Activated naive CD4-positive, alpha-beta T cell treated with Interleukin-2 at 50 U/mL for 16 hours (primary cell): ENCODE measurements around the gene GSE1.

Experiments used
- DNase-seq: peaks from one replicate; pipeline ENCODE4 v3.0.0-alpha.2; 2020

Gene GSE1

GRCh38 chr16:85574672-85575475 lies 38.2 kb upstream of the GSE1 start:
- DNase-seq = no peak

- DNase-seq = no peak
These were observed 37.2 kb upstream of the GSE1 start for GRCh38 chr16:85575920-85576319.

GRCh38 chr16:85576944-85577343 lies 36.2 kb upstream of the GSE1 start:
- DNase-seq = no peak

DNA sequence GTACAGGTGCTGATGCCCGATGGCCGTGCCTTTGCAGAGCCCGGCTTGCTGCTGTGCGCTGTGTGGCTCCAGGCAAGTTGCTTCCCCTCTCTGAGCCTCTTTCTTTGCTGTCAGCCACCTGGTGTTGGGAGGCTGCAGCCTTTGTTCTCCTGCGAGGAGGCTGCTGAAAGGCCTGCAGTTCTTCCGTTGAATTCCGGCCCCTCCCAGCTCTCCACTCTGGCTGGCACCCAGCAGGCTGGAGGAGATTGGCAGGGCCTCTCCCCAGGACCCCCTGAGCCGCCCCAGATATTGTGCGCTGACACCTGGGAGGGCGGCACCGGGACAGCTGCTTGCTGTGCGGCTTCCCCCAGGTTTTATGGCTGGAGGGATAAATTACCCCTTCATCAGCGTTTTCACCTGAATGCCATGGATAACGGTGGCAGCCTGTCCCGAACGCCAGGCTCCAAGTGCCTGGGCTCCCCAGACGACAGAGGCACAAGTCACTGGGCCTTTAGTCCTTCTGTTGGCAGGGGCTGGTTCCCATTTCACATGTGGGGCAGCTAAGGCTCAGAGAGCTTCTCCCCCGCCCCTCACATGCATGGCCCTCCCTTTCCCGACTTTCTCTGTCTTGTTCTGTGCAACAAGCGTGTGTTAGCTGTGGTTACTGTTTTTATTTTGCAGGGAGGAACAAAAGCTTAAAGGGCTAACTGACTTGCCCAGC lies 35.1 kb upstream of the GSE1 start:
- no peak for DNase-seq

GRCh38 chr16:85578599-85578948 lies 34.5 kb upstream of the GSE1 start:
- DNase-seq = no peak

- DNase-seq = no peak
These were observed 33.9 kb upstream of the GSE1 start for GRCh38 chr16:85579191-85579590.

- DNase-seq = no peak
These were observed 33.1 kb upstream of the GSE1 start for GRCh38 chr16:85579923-85580580.

DNA sequence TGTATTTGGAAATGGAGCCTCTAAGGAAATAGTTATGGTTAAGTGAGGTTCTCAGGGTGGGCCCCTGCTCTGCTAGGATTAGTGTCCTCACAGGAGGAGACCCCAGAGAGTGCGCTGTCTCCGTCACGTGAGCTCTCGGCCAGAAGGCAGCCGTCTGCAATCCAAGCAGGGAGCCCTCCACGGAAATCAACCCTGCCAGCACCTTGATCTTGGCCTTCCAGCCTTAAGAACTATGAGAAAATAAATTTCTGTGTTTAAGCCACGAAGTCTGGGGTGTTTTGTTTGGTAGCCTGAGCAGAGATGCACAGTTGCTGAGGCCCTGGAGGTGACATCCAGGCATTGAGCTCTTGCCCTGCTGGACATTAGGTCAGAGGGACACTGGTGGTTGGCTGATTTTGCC lies 32.4 kb upstream of the GSE1 start:
- no peak for DNase-seq

- DNase-seq = no peak
These were observed 30.7 kb upstream of the GSE1 start for GRCh38 chr16:85582229-85582991.

GRCh38 chr16:85583491-85584181 lies 29.5 kb upstream of the GSE1 start:
- no peak for DNase-seq

DNA sequence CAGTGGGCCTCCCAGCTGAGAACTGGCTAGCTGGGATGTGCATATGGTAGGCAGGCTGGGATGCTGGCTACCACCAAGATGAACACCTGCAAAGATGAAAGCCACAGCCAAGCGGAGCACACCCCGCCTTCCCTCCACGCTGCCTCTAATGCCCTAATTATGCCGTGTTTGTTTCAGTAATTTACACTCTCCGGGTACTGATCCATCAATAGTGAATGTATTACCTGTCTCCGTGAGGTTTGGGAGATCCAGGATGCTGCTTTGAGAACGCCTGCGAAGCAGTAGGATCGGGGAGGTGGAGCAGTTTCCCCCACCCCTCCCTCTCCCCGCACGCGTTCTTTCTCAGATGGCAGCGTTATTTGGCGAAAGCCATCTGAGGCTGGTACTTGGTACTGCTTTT lies 28.9 kb upstream of the GSE1 start:
- DNase-seq = no peak

DNA sequence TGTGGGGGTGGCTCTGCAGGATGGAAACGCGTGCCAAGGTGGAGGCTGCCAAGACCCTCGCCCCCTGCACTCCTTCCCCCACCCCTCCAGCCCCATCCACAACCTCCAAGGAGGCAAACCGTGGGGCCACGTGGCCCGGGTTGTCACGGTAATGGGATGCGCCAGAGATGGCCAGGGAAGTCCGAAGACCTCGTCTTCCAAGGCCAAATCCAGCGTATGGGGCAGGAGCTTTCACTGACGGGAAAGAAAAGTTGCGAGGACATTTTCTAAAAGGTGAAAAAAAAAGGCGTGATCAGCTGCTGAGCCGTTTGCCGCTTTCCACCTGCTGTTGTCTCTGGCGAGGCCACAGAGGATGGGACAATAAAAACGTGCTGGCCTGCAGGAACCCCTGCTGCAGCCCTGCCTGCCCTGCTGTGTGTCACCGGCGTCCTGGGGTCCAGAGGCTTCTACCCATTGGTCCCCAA lies 28.3 kb upstream of the GSE1 start:
- no peak for DNase-seq

DNA sequence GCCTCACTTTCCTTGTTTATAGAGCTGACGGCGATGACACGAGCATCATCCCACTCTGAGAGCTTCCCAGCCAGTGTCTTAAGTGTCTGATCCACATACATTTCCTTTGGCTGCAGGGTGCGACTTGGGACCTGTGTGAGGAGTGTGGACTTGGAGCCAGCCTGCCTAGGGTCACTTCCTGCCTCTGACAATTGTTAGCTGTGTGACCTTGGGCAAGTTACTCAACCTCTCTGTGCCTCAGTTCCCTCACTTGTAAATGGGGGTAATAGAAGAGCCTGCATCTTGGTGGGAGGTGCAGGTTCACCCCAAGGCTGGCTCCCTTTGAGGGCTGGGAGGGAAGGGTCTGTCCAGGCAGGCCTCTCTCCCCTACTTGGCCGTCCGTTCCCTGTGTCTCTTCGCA lies 27.4 kb upstream of the GSE1 start:
- no peak for DNase-seq

- DNase-seq = no peak
These were observed 26.6 kb upstream of the GSE1 start for GRCh38 chr16:85586380-85587104.

- DNase-seq = no peak
These were observed 25.2 kb upstream of the GSE1 start for GRCh38 chr16:85587762-85588556.

- DNase-seq = no peak
These were observed 24.3 kb upstream of the GSE1 start for GRCh38 chr16:85588562-85589503.

GRCh38 chr16:85589688-85590505 lies 23.2 kb upstream of the GSE1 start:
- no peak for DNase-seq

- DNase-seq = no peak
These were observed 22.7 kb upstream of the GSE1 start for GRCh38 chr16:85590506-85590832.

- no peak for DNase-seq
These were observed 21.7 kb upstream of the GSE1 start for GRCh38 chr16:85591381-85591780.
